GM10266 (cell line): ENCODE results near the gene SFTA2.
"Not testable (repeated sequence)": the region's sequence is repeated elsewhere in the genome, so short reads cannot be mapped to it uniquely, and the experiment has no call there.

Source experiments
- DNase-seq: peaks from one replicate; pipeline ENCODE4 v3.0.0; 2012; ENCODE audit errors: extremely low spot score
- CTCF ChIP-seq: IDR thresholded peaks from 2 replicates; pipeline ENCODE4 v1.5.1; 2012; ENCODE audit warnings: mild to moderate bottlenecking, low read depth; ENCODE audit not compliant: control insufficient read depth, insufficient read depth; ENCODE audit errors: missing control alignments

The SFTA2 gene

GRCh38 chr6:30932665-30933365, 845 bp upstream of the SFTA2 start:
- no peak for TF ChIP-seq CTCF
- no peak for DNase-seq

- TF ChIP-seq CTCF: no peak
- DNase-seq: no peak
These were observed 698 bp downstream of the SFTA2 start for GRCh38 chr6:30931272-30931671.

DNA sequence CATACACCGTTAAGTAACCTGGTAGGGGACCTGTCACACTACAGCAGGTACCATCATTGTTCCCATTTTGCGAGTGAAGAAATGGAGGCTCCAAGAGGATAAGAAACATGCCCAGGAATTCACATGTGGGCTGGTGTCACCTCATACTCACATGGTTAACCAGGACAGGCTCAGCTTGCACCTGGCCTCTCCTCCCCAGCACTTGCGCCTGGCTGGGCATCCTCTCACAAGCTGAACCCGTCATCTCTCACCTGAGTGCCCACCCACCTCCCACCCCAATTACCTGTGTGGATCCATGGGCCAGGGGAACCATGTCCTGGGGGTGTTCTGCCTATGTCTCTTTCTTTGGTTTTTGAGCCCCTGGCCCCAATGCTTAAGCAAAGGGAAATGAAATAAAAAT, 1.5 kb downstream of the SFTA2 start:
- TF ChIP-seq CTCF: no peak
- DNase-seq: no peak

DNA sequence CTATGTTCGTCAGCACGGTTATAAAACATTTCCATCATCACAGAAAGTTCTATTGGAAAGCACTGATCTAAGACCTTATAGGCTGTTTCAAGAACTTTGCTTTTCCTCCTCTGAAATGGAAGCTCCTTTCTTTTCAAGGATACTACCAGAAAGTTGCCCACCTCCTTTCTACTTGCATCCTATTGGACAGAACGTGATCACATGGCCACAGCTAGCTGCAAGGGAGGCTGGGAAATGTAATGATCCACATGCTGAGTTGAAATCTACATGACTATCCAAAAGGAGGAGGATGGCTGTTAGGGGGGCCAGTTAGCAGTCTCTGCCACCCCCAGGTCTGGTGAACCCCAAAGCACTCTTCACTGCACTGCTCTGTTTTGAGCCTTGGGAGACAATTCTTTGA, 3.3 kb downstream of the SFTA2 start:
- TF ChIP-seq CTCF: no peak

GRCh38 chr6:30927080-30927479, 4.9 kb downstream of the SFTA2 start:
- DNase-seq: not testable (repeated sequence)

More for the DNA sequence above, 3.3 kb downstream of the SFTA2 start:
- DNase-seq: no peak

DNA sequence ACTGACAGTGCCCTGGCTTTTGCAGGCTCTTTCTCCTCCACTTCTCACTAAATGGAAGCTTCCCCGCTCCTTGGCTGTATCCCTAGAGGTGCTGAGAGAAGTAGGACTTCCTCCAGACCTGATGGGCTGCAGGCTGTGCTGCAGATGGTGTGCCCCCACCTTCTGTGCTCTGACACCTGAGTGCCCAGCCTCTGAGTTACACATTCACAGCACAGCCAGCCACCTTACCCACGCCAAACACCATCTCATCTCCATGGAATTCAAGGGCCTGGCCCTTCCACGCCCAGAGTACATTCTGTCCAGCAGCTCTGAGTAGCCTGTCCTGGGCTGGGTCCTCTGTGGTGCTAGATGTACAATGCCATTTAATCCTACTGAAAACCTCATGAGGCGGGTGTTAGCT, 5.3 kb downstream of the SFTA2 start:
- no peak for TF ChIP-seq CTCF
- DNase-seq: no peak

- DNase-seq: not testable (repeated sequence)
These were observed 7.8 kb downstream of the SFTA2 start for GRCh38 chr6:30924040-30924627.

GRCh38 chr6:30922447-30922852, 9.5 kb downstream of the SFTA2 start:
- no peak for TF ChIP-seq CTCF
- no peak for DNase-seq
